Daoy (cell line): Measurements from ENCODE around the gene PCCB. TPM values are rescaled to one million over a fixed set of nuclear protein-coding genes. Genes with fewer than 3 reads are reported as not detected.
"Not testable (repeated sequence)": the region's sequence is repeated elsewhere in the genome, so short reads cannot be mapped to it uniquely, and the experiment has no call there.

ENCODE experiments used
- DNase-seq: peaks from one replicate; pipeline ENCODE4 v3.0.0-alpha.2; 2015; ENCODE audit warnings: low read depth
- total RNA-seq: library from RNA; depleted of rRNA; stranded (reverse); fragments of >200 nt; shearing (Covaris generic); gene quantifications from 2 replicates; pipeline ENCODE4 v1.2.3, GENCODE V29; 2014

PCCB gene
- total RNA-seq, 1 experiment from 2014 or later, result 85.3 TPM

GRCh38 chr3:136326316-136326715 is 76.2 kb downstream of the PCCB start:
- no peak for DNase-seq

- DNase-seq, result no peak
These were observed 77.5 kb downstream of the PCCB start for GRCh38 chr3:136327671-136328070.

- no peak for DNase-seq
These were observed 79.5 kb downstream of the PCCB start for GRCh38 chr3:136329593-136329992.

- DNase-seq, result no peak
These were observed 80.8 kb downstream of the PCCB start for GRCh38 chr3:136330900-136331299.

DNA sequence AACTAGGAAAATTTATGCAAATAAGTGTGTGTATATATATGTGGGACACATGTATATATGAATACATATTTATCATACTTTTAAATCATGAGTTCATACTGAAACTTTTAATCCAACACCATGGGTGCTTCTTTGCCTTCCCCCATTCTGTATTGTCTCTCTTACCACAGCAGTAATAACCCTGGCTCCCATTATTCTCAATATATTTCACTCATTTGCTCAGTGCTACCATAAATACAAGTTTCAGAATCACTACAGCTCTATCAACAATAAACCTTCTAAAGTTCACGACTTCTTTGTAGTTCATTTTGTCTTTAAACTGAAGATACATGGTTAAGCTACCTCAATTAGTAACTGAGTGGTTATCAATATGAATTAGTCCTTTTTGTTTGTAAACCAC is 82.2 kb downstream of the PCCB start:
- DNase-seq, result no peak

GRCh38 chr3:136332776-136333175 is 82.6 kb downstream of the PCCB start:
- DNase-seq, result no peak

GRCh38 chr3:136334209-136334608 is 84.1 kb downstream of the PCCB start:
- DNase-seq, result no peak

- not testable (repeated sequence) for DNase-seq
These were observed 84.6 kb downstream of the PCCB start for GRCh38 chr3:136334726-136335125.

GRCh38 chr3:136336329-136337100 is 86.4 kb downstream of the PCCB start:
- DNase-seq, result no peak

DNA sequence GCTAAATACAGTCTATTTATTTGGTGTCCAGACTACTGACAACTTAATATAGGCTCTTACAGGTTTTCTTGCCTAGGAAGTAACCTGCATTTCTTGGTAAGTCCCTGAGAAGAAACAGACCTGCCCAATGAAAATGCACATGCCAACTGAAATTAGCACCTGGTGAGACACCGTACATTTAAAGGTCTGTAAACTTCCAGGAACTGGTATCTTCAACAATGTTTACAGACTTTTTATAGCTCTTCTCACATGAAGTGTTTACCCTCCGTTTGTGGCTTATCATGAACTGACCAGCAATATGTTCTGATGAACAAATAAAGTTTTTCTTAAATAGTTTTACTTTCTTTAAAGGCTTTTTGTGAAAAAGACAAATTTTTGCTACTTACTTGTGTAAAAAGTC is 93.3 kb downstream of the PCCB start:
- no peak for DNase-seq

- DNase-seq, result peak; percentile 93
These were observed 93.9 kb downstream of the PCCB start for GRCh38 chr3:136343873-136344555.

DNA sequence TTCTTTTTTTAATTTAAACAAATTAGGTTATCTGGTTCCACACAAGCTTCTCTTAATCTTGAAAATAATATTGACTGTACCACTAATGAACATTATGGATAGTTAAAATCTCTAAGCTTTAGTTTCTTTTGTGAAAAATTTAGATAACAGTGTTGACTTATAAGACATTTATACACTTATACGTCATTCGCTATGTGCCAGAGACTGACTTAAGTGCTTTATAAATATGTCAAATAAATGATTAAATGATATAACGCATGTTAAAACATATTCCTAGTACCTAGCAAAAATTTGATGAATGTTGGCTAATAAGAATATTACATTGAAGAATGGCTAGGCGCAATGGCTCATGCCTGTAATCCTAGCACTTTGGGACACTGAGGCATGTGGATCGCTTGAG is 96.3 kb downstream of the PCCB start:
- no peak for DNase-seq

DNA sequence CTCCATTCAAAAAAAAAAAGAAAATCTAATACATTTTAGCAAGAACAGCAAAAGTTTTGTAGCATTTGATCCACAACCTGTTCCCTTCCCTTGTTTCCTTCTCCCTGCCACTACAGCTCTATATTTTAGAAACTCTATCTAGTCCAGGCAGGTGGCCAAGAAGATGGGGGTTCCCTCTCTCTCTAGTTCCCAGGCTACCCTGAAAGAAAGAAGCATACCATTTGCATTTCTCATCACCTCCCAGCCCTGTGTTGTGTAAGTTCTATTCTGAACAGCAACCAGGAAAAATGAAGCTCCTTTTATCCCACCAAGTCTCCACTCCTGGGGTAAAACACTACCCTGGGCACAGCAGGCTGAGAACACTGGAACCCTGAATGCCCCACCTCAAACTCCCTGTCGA is 100.0 kb downstream of the PCCB start:
- DNase-seq, result peak; percentile 39

- no peak for DNase-seq
These were observed 100.4 kb downstream of the PCCB start for GRCh38 chr3:136350557-136350956.

DNA sequence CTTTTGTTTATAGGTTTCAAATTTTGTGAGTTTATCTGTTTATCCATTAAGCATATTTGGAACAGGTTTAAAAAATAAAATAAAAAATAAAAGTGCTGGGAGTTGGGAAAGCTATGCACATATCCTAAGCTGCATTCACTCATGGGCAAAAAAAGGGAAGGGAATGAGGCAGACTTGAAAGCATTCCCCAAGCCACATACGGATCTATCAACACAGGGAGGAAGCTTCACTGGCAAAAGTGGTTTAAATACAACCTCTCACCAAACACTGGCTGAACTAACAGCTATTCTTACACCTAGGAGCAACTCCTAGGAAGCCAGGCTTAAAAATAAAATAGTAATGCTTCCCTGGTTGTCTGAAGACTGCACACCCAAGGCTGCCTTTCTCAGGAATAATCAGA is 101.2 kb downstream of the PCCB start:
- DNase-seq, result no peak

GRCh38 chr3:136351905-136352304 is 101.8 kb downstream of the PCCB start:
- DNase-seq, result no peak

GRCh38 chr3:136353461-136353860 is 103.3 kb downstream of the PCCB start:
- no peak for DNase-seq

- no peak for DNase-seq
These were observed 116.1 kb downstream of the PCCB start for GRCh38 chr3:136366289-136366688.

GRCh38 chr3:136375800-136376199 is 125.7 kb downstream of the PCCB start:
- not testable (repeated sequence) for DNase-seq

DNA sequence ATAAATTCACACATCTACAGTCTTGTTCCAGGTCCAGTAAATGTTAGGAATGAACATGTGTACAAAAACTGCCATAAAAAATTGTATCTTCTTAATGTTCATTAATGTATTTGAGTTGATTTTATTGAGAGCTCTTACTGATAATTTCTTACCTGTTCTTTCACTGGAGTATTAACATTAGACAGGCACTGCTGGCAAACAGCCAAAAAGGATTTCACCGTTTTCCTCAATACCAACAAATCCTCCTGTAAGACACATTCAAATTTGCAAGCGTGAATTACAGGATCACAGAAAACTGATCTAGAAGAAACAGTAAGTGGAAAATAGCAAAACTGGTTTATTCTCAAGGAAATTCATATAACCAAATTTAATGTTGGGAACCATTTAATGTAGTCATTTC is 127.4 kb downstream of the PCCB start:
- no peak for DNase-seq

DNA sequence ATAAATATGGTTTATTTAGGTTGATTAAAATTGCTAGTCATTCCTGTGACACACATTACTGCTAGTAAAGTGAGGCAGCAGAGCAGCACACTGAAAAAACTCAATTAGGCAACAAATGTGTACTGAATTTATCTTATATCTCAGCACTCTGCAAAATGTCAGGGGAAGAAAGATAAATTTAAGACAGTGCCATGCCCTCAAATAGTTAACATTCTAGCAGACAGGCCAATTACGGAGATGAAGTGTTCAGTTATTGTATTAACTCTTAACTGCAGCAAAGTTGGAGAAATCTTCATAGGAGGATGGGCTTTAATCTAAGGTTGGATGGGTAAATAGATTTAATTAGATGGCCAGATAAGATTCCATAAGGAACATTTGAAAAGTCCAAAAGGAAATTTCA is 127.9 kb downstream of the PCCB start:
- no peak for DNase-seq
